HCT116 (cell line): ENCODE data around the gene WIZ. TPM values are rescaled to one million over a fixed set of nuclear protein-coding genes. Genes with fewer than 3 reads are reported as not detected.

Experiments used
- ATAC-seq: fragments of 200-7000 bp; cut with Tn5 transposase; 2 replicates; pipeline ENCODE4 v1.9.1; 2020; ENCODE audit warnings: mild to moderate bottlenecking, moderate library complexity
- BruUV-seq: library from RNA; stranded (reverse); fragments of 400-500 nt; replicated peaks from 2 replicates; lab custom pipeline; 2021; lab: Mats Ljungman, UMichigan
- CTCF ChIA-PET: fragments of 300-600 bp; sonication (Branson Sonifier 250); formaldehyde crosslinking; loops from one replicate; lab custom pipeline; 2021; ENCODE audit warnings: antibody characterized with exemption; lab: Charles Lee
- POLR2A ChIA-PET: fragments of 300-600, 350-600 bp; sonication (Branson Sonifier 250); formaldehyde crosslinking; loops from one replicate; lab custom pipeline; 2021; ENCODE audit warnings: antibody characterized with exemption; lab: Charles Lee
- RAD21 ChIA-PET, 2 experiments: fragments of 300-600 bp; sonication (Branson Sonifier 250); formaldehyde crosslinking; loops; one replicate each; lab custom pipeline; 2023; ENCODE audit warnings: low total read pairs in 2 of 2; ENCODE audit not compliant: uncharacterized antibody in 2 of 2, unreplicated experiment in 2 of 2, low non-redundant PET in 1 of 2; lab: Charles Lee
- DNase-seq: peaks from one replicate; pipeline ENCODE4 v3.0.0-alpha.2; 2010; ENCODE audit warnings: low read depth, low spot score
- H2AFZ ChIP-seq: fragments of 200-600 bp; shearing (Covaris generic), sonication (generic); 2 replicates; pipeline ENCODE4 v1.6.1; 2017; ENCODE audit warnings: low read depth, mixed run types, mixed read lengths, antibody characterized with exemption, low read length; ENCODE audit not compliant: poor library complexity, severe bottlenecking
- H3K27ac ChIP-seq: 2 replicates; pipeline ENCODE4 v1.5.1; 2012; ENCODE audit warnings: low read depth, low read length
- H3K27me3 ChIP-seq: fragments of 200-600 bp; sonication (generic); 2 replicates; pipeline ENCODE4 v1.6.1; 2016; ENCODE audit warnings: mixed run types, low read length, mixed read lengths; ENCODE audit not compliant: insufficient read depth
- H3K36me3 ChIP-seq, 2 experiments: fragments of 200-500 bp in 1 of 2; fragments of 200-600 bp in 1 of 2; sonication (Bioruptor generic) in 1 of 2; sonication (generic) in 1 of 2; 2 replicates each; pipeline versions ENCODE4 v1.5.1 to v1.6.1; 2014 to 2016; ENCODE audit warnings: low read length in 2 of 2, inconsistent platforms in 1 of 2, mixed read lengths in 1 of 2, mixed run types in 1 of 2; ENCODE audit not compliant: insufficient read depth in 2 of 2, control insufficient read depth in 1 of 2
- H3K4me1 ChIP-seq, 2 experiments: fragments of 200-600 bp in 1 of 2; sonication (generic) in 1 of 2; 2 replicates each; pipeline versions ENCODE4 v1.5.1 to v1.6.1; 2012 to 2017; ENCODE audit warnings: low read length in 2 of 2, inconsistent platforms in 1 of 2, mild to moderate bottlenecking in 1 of 2, mixed read lengths in 1 of 2, mixed run types in 1 of 2, moderate library complexity in 1 of 2; ENCODE audit not compliant: insufficient read depth in 2 of 2, control insufficient read depth in 1 of 2
- H3K4me2 ChIP-seq: fragments of 200-600 bp; sonication (generic); 2 replicates; pipeline ENCODE4 v1.6.1; 2017; ENCODE audit warnings: mixed run types, low read length, mixed read lengths
- H3K4me3 ChIP-seq, 2 experiments: fragments of 200-600 bp in 1 of 2; sonication (generic) in 1 of 2; replicated peaks in 1 of 2; 2 replicates each; pipeline ENCODE4 v1.5.1; 2011 to 2016; ENCODE audit warnings: low read length in 2 of 2, control low read depth in 1 of 2, low read depth in 1 of 2, mild to moderate bottlenecking in 1 of 2, mixed read lengths in 1 of 2, mixed run types in 1 of 2
- H3K79me2 ChIP-seq: fragments of 200-600 bp; sonication (generic); 2 replicates; pipeline ENCODE4 v1.6.1; 2017; ENCODE audit warnings: mild to moderate bottlenecking, mixed run types, low read length, moderate library complexity, mixed read lengths; ENCODE audit not compliant: insufficient read depth
- H3K9ac ChIP-seq: fragments of 200-600 bp; sonication (generic); 2 replicates; pipeline ENCODE4 v1.6.1; 2016; ENCODE audit warnings: low read length, mixed read lengths
- H3K9me2 ChIP-seq: fragments of 200-600 bp; sonication (generic), shearing (Covaris generic); 2 replicates; pipeline ENCODE4 v1.6.1; 2017; ENCODE audit warnings: mixed run types, mild to moderate bottlenecking, moderate library complexity; ENCODE audit not compliant: insufficient read depth
- H3K9me3 ChIP-seq, 2 experiments: fragments of 200-500 bp in 1 of 2; fragments of 200-600 bp in 1 of 2; sonication (Bioruptor generic) in 1 of 2; sonication (generic) in 1 of 2; 2 replicates each; pipeline ENCODE4 v1.6.1; 2014 to 2017; ENCODE audit warnings: low read length in 2 of 2, mixed read lengths in 2 of 2, inconsistent platforms in 1 of 2, low read depth in 1 of 2, mild to moderate bottlenecking in 1 of 2, mixed run types in 1 of 2, moderate library complexity in 1 of 2; ENCODE audit not compliant: control insufficient read depth in 1 of 2, insufficient read depth in 1 of 2
- H4K20me1 ChIP-seq: fragments of 200-600 bp; sonication (generic), shearing (Covaris generic); 2 replicates; pipeline ENCODE4 v1.6.1; 2017; ENCODE audit warnings: mixed run types, mild to moderate bottlenecking, moderate library complexity; ENCODE audit not compliant: insufficient read depth
- CBX3 ChIP-seq: IDR thresholded peaks from 2 replicates; pipeline ENCODE4 v1.6.1; 2012; ENCODE audit warnings: low read depth
- EZH2phosphoT487 ChIP-seq: fragments of 200-600 bp; IDR thresholded peaks from 2 replicates; pipeline ENCODE4 v1.6.1; 2018; ENCODE audit warnings: antibody characterized with exemption, borderline replicate concordance
- POLR2A ChIP-seq: IDR thresholded peaks from 2 replicates; pipeline ENCODE4 v1.7.0; 2011; ENCODE audit warnings: borderline replicate concordance; ENCODE audit not compliant: insufficient read depth, insufficient read length; ENCODE audit errors: extremely low read depth
- POLR2AphosphoS5 ChIP-seq: IDR thresholded peaks from 2 replicates; pipeline ENCODE4 v1.6.1; 2011; ENCODE audit warnings: mild to moderate bottlenecking, low read depth, low read length, moderate library complexity
- SIN3A ChIP-seq: IDR thresholded peaks from 2 replicates; pipeline ENCODE4 v1.6.1; 2012; ENCODE audit warnings: low read depth
- YY1 ChIP-seq: IDR thresholded peaks from 2 replicates; pipeline ENCODE4 v1.6.1; 2011; ENCODE audit warnings: low read length, low read depth, moderate library complexity, mild to moderate bottlenecking; ENCODE audit not compliant: insufficient replicate concordance; ENCODE audit errors: extremely low read depth
- ZFX ChIP-seq: fragments of 450-650 bp; IDR thresholded peaks from 2 replicates; pipeline ENCODE4 v1.6.1; 2017
- ZNF274 ChIP-seq: fragments of 200-500 bp; sonication (Bioruptor generic); IDR thresholded peaks from 2 replicates; pipeline ENCODE4 v1.6.1; 2014; ENCODE audit warnings: mild to moderate bottlenecking, low read depth, low read length, inconsistent platforms
- intact Hi-C: fragments of 100-400 bp; cut with micrococcal nuclease; formaldehyde crosslinking; loops from 2 replicates; pipeline ENCODE4 v1.10.0; 2022
- total RNA-seq: library from RNA; stranded (reverse); gene quantifications from one replicate; pipeline ENCODE4 v1.2.1, GENCODE V29; 2021; ENCODE audit not compliant: unreplicated experiment
- TF ChIP-seq, protein P1 (sequence below): IDR thresholded peaks from 2 replicates; pipeline ENCODE4 v1.6.1; 2012
- TF ChIP-seq, protein P2 (sequence below): IDR thresholded peaks from 2 replicates; pipeline ENCODE4 v1.6.1; 2012
- TF ChIP-seq, protein P3 (sequence below): IDR thresholded peaks from 2 replicates; pipeline ENCODE4 v1.6.1; 2011; ENCODE audit warnings: mild to moderate bottlenecking, low read length, moderate library complexity; ENCODE audit not compliant: insufficient replicate concordance; ENCODE audit errors: extremely low read depth
- TF ChIP-seq, protein P4 (sequence below): IDR thresholded peaks from 2 replicates; pipeline ENCODE4 v1.6.1; 2012; ENCODE audit warnings: low read depth

Gene WIZ
- total RNA-seq, 1 experiment from 2014 or later = 28.4 TPM

DNA sequence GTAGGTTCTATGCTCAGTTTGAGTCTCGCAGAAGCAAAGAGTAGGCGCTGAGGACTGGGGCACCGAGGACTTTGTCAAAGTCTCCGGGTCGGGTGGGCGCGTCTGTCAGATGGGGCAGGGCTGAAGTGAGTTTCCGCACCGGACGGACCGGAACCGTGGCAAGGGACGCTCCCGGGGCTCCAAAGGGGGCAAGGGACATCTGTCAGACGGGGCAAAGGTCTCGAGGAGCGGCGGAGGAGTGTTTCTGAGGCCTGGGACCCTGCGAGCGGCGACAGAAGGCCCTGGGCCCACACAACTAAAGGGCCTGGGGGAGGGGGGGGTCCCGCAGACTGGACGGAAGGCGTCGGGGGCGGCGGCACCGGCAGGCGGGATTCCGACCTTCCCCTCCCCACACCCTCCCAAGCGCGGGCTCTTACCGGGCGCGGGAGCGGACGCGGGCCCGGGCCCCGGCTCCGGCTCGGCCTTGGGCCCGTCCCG lies 17.7 kb downstream of the WIZ start:
- H4K20me1 ChIP-seq = no peaks in the 10 kb centered on the region
- H3K79me2 ChIP-seq = peaks cover 48% of the 10 kb centered on the region
- H2AFZ ChIP-seq = no peak overlapping the region
- no TSS peak for BruUV-seq
- ChIA-PET RAD21 (no interaction called here), CTCF (interaction anchor here (1.3 kb wide), 2 partner anchors 13 to 124 kb away, joined by 5 to 6 read pairs; partner anchors contain the start of gene AKAP8L), POLR2A (interaction anchor here (1.3 to 1.5 kb wide), 2 partner anchors 13 to 20 kb away, joined by 5 to 10 read pairs; partner anchors contain the start of gene AKAP8L)
- TF ChIP-seq ZFX = peak; percentile 60; the same call in 1 of the 2 replicates
- TF ChIP-seq, protein P1, sequence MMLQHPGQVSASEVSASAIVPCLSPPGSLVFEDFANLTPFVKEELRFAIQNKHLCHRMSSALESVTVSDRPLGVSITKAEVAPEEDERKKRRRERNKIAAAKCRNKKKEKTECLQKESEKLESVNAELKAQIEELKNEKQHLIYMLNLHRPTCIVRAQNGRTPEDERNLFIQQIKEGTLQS = no peak
- no peaks in the 10 kb centered on the region for H3K9me3 ChIP-seq
- intact Hi-C loops = no loop called here
- DNase-seq (no peak), ATAC-seq (peak; percentile 21)
- H3K27ac ChIP-seq = peak overlapping the region; percentile 67
- H3K4me3 ChIP-seq = peak overlapping the region; percentile 71 to 91
- H3K4me1 ChIP-seq = peaks cover 18 to 25% of the 10 kb centered on the region in 2 experiments
- peak overlapping the region; percentile 85 for H3K4me2 ChIP-seq
- no peaks in the 10 kb centered on the region for H3K27me3 ChIP-seq
- peak overlapping the region; percentile 87 for H3K9ac ChIP-seq
- H3K9me2 ChIP-seq = no peaks in the 10 kb centered on the region
- peaks cover 4 to 16% of the 10 kb centered on the region in 2 experiments; a peak in 2 of 4 replicates for H3K36me3 ChIP-seq

DNA sequence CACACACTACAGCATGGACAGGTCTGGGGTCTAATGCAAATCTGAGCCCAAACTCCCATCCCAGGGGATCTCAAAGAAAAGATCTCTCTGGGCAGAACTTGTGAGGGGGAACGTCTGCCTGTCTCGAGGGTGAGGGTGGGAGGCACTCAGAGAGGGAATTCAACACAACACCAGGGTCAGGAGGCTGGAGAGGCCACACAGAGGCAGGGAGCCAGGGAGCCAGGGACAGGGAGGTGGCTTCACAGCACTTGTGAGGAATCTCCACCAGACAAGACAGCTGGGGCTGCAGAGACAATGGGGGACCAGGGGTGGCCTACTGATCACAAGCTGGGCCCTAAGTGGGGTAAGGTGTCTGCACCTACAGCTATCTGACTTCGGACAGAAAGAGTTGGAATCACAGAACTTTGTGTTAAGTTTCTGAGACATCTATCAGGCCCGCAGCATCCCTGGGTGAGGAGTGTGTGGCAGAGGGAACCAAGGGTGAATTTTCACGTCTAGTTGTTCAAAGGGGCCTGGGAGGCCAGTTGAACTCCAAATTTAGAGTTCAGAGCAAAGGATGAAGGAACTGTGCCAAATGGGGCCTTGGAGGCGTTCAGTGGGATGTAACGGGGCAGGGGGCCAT lies 18.2 kb downstream of the WIZ start:
- H2AFZ ChIP-seq = no peak overlapping the region
- TSS peak; percentile 55 for BruUV-seq
- H4K20me1 ChIP-seq = no peaks in the 10 kb centered on the region
- no peaks in the 10 kb centered on the region for H3K9me2 ChIP-seq
- peaks cover 18 to 25% of the 10 kb centered on the region in 2 experiments for H3K4me1 ChIP-seq
- ATAC-seq (no peak), DNase-seq (no peak)
- H3K36me3 ChIP-seq = peaks cover 6 to 21% of the 10 kb centered on the region in 2 experiments; a peak in 3 of 4 replicates
- H3K9ac ChIP-seq = peak overlapping the region; percentile 87
- peaks cover 48% of the 10 kb centered on the region for H3K79me2 ChIP-seq
- ChIA-PET RAD21 (no interaction called here), CTCF (no interaction called here), POLR2A (interaction anchor here (1.3 kb wide), 1 partner anchor 12 kb away, joined by 5 read pairs; the partner anchor contains the start of gene AKAP8L)
- no peaks in the 10 kb centered on the region for H3K27me3 ChIP-seq
- no peaks in the 10 kb centered on the region for H3K9me3 ChIP-seq
- intact Hi-C loops = no loop called here
- H3K4me2 ChIP-seq = peak overlapping the region; percentile 85
- H3K4me3 ChIP-seq = peak overlapping the region; percentile 71 to 91
- H3K27ac ChIP-seq = peak overlapping the region; percentile 67
- TF ChIP-seq ZNF274 (no peak), EZH2phosphoT487 (no peak), ZFX (no peak), SIN3A (no peak), YY1 (no peak), POLR2A (no peak), CBX3 (no peak), POLR2AphosphoS5 (no peak)
- TF ChIP-seq, protein P2, sequence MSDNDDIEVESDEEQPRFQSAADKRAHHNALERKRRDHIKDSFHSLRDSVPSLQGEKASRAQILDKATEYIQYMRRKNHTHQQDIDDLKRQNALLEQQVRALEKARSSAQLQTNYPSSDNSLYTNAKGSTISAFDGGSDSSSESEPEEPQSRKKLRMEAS = no peak
- TF ChIP-seq, protein P3, sequence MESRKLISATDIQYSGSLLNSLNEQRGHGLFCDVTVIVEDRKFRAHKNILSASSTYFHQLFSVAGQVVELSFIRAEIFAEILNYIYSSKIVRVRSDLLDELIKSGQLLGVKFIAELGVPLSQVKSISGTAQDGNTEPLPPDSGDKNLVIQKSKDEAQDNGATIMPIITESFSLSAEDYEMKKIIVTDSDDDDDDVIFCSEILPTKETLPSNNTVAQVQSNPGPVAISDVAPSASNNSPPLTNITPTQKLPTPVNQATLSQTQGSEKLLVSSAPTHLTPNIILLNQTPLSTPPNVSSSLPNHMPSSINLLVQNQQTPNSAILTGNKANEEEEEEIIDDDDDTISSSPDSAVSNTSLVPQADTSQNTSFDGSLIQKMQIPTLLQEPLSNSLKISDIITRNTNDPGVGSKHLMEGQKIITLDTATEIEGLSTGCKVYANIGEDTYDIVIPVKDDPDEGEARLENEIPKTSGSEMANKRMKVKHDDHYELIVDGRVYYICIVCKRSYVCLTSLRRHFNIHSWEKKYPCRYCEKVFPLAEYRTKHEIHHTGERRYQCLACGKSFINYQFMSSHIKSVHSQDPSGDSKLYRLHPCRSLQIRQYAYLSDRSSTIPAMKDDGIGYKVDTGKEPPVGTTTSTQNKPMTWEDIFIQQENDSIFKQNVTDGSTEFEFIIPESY = no peak
- TF ChIP-seq, protein P4, sequence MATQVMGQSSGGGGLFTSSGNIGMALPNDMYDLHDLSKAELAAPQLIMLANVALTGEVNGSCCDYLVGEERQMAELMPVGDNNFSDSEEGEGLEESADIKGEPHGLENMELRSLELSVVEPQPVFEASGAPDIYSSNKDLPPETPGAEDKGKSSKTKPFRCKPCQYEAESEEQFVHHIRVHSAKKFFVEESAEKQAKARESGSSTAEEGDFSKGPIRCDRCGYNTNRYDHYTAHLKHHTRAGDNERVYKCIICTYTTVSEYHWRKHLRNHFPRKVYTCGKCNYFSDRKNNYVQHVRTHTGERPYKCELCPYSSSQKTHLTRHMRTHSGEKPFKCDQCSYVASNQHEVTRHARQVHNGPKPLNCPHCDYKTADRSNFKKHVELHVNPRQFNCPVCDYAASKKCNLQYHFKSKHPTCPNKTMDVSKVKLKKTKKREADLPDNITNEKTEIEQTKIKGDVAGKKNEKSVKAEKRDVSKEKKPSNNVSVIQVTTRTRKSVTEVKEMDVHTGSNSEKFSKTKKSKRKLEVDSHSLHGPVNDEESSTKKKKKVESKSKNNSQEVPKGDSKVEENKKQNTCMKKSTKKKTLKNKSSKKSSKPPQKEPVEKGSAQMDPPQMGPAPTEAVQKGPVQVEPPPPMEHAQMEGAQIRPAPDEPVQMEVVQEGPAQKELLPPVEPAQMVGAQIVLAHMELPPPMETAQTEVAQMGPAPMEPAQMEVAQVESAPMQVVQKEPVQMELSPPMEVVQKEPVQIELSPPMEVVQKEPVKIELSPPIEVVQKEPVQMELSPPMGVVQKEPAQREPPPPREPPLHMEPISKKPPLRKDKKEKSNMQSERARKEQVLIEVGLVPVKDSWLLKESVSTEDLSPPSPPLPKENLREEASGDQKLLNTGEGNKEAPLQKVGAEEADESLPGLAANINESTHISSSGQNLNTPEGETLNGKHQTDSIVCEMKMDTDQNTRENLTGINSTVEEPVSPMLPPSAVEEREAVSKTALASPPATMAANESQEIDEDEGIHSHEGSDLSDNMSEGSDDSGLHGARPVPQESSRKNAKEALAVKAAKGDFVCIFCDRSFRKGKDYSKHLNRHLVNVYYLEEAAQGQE = no peak
